OCI-LY7 (cell line): Measurements from ENCODE around the gene MYMX. TPM values are rescaled to one million over a fixed set of nuclear protein-coding genes. Genes with fewer than 3 reads are reported as not detected.

ENCODE experiments used
- small RNA-seq: library from RNA; depleted of rRNA; stranded (forward); fragments of <200 nt; gene quantifications from one replicate; pipeline ENCODE3, GENCODE V24; 2014
- total RNA-seq, 2 experiments: library from RNA; depleted of rRNA in 1 of 2; stranded (reverse); fragments of >200 nt in 1 of 2; shearing (Covaris generic) in 1 of 2; gene quantifications; 2 replicates each; pipeline ENCODE4 v1.2.3, GENCODE V29; 2014 to 2022

Gene MYMX
- total RNA-seq, 2 experiments from 2014 or later = not detected

Small RNA genes within 50 kb of the gene (small RNA-seq; reads per million reads assigned to genes)
- gene RN7SL811P = not detected

Other genes with a start within 250 kb of the MYMX start
- gene MRPL14, start 89.5 kb upstream of the MYMX start, total RNA-seq (2014; rRNA removed; shearing (Covaris generic)) = 87.2 and 97.8 TPM in 2 replicates
- 42.8 and 51.3 TPM in 2 replicates for gene MRPL14, start 89.5 kb upstream of the MYMX start, total RNA-seq (2022)
- 3.7 and 5.4 TPM in 2 replicates for gene TMEM63B, start 89.4 kb upstream of the MYMX start, total RNA-seq (2014; rRNA removed; shearing (Covaris generic))
- gene TMEM63B, start 89.4 kb upstream of the MYMX start, total RNA-seq (2022) = 10.0 and 10.2 TPM in 2 replicates
- not detected in 2 replicates for gene CAPN11, start 58.1 kb upstream of the MYMX start, total RNA-seq (2014; rRNA removed; shearing (Covaris generic))
- not detected in 2 replicates for gene CAPN11, start 58.1 kb upstream of the MYMX start, total RNA-seq (2022)
- 51.5 and 52.6 TPM in 2 replicates for gene SLC29A1, start 6.7 kb downstream of the MYMX start, total RNA-seq (2014; rRNA removed; shearing (Covaris generic))
- gene SLC29A1, start 6.7 kb downstream of the MYMX start, total RNA-seq (2022) = 54.1 and 64.6 TPM in 2 replicates
- 911 and 1,004 TPM in 2 replicates for gene HSP90AB1, start 30.2 kb downstream of the MYMX start, total RNA-seq (2014; rRNA removed; shearing (Covaris generic))
- gene HSP90AB1, start 30.2 kb downstream of the MYMX start, total RNA-seq (2022) = 1,055 and 1,282 TPM in 2 replicates
- gene SLC35B2, start 40.6 kb downstream of the MYMX start, total RNA-seq (2014; rRNA removed; shearing (Covaris generic)) = 10.1 and 13.9 TPM in 2 replicates
- gene SLC35B2, start 40.6 kb downstream of the MYMX start, total RNA-seq (2022) = 15.3 and 16.5 TPM in 2 replicates
- gene NFKBIE, start 48.6 kb downstream of the MYMX start, total RNA-seq (2014; rRNA removed; shearing (Covaris generic)) = 27.5 and 43.1 TPM in 2 replicates
- gene NFKBIE, start 48.6 kb downstream of the MYMX start, total RNA-seq (2022) = 22.4 and 24.8 TPM in 2 replicates
- gene TMEM151B, start 53.5 kb downstream of the MYMX start, total RNA-seq (2014; rRNA removed; shearing (Covaris generic)) = not detected in 2 replicates
- 0.07 and 0.15 TPM in 2 replicates for gene TMEM151B, start 53.5 kb downstream of the MYMX start, total RNA-seq (2022)
- 22.0 and 22.7 TPM in 2 replicates for gene AARS2, start 96.4 kb downstream of the MYMX start, total RNA-seq (2014; rRNA removed; shearing (Covaris generic))
- 20.7 and 22.4 TPM in 2 replicates for gene AARS2, start 96.4 kb downstream of the MYMX start, total RNA-seq (2022)
- gene SPATS1, start 125.7 kb downstream of the MYMX start, total RNA-seq (2014; rRNA removed; shearing (Covaris generic)) = not detected in 2 replicates
- not detected in 2 replicates for gene SPATS1, start 125.7 kb downstream of the MYMX start, total RNA-seq (2022)
- gene CDC5L, start 170.8 kb downstream of the MYMX start, total RNA-seq (2014; rRNA removed; shearing (Covaris generic)) = 21.5 and 22.5 TPM in 2 replicates
- 23.4 and 24.0 TPM in 2 replicates for gene CDC5L, start 170.8 kb downstream of the MYMX start, total RNA-seq (2022)